Type B pancreatic cell (in vitro differentiated cells): ENCODE data around the gene PTPRO. TPM values are rescaled to one million over a fixed set of nuclear protein-coding genes. Genes with fewer than 3 reads are reported as not detected.

Experiments
- DNase-seq: peaks from one replicate; pipeline ENCODE4 v3.0.0; 2021; ENCODE audit warnings: mixed read lengths; ENCODE audit not compliant: unreplicated experiment; ENCODE audit errors: extremely low spot score
- H3K27ac Mint-ChIP-seq: 2 replicates; pipeline ENCODE4 v1.8.0; 2021; ENCODE audit warnings: mild to moderate bottlenecking, mixed read lengths
- H3K27me3 Mint-ChIP-seq: 2 replicates; pipeline ENCODE4 v1.8.0; 2021; ENCODE audit warnings: mixed read lengths
- H3K36me3 Mint-ChIP-seq: 2 replicates; pipeline ENCODE4 v1.8.0; 2021; ENCODE audit warnings: mixed read lengths
- H3K4me1 Mint-ChIP-seq: one replicate; pipeline ENCODE4 v1.8.0; 2021; ENCODE audit warnings: mixed read lengths; ENCODE audit not compliant: unreplicated experiment
- H3K4me3 Mint-ChIP-seq: 2 replicates; pipeline ENCODE4 v1.8.0; 2021; ENCODE audit warnings: mild to moderate bottlenecking, mixed read lengths
- H3K9me3 Mint-ChIP-seq: 2 replicates; pipeline ENCODE4 v1.8.0; 2021; ENCODE audit warnings: mixed read lengths
- total RNA-seq: library from RNA; stranded (reverse); gene quantifications from 2 replicates; pipeline ENCODE4 v1.2.1, GENCODE V29; 2021; ENCODE audit warnings: low replicate concordance
- TF ChIP-seq, protein P1 (sequence below): fragments of 200-600 bp; sonication (generic); conservative IDR thresholded peaks from 2 replicates; pipeline ENCODE4 v1.5.0; 2021; ENCODE audit warnings: antibody characterized with exemption, mild to moderate bottlenecking

Gene PTPRO
- total RNA-seq, 1 donor from 2014 or later, result 7.8 TPM

DNA sequence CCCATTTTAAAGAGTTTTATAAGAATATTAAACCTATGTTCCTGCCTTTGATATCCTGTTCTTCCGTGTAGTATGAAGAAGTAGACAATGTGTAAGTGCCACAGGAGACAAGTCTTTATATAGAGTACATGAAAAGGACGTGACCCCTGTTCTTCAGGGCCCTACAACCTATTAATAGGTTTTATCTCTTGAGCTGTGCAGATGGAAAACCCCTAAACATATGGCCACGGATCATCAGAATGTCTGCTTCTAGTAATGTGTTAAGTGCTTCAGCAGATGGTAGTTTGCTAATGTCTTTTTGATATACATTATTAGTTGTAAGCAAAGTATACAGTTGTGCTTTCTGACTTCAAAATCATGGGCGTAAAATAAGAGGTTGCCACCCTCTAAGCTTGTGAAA, 228.5 kb downstream of the PTPRO start:
- TF ChIP-seq, protein P1, sequence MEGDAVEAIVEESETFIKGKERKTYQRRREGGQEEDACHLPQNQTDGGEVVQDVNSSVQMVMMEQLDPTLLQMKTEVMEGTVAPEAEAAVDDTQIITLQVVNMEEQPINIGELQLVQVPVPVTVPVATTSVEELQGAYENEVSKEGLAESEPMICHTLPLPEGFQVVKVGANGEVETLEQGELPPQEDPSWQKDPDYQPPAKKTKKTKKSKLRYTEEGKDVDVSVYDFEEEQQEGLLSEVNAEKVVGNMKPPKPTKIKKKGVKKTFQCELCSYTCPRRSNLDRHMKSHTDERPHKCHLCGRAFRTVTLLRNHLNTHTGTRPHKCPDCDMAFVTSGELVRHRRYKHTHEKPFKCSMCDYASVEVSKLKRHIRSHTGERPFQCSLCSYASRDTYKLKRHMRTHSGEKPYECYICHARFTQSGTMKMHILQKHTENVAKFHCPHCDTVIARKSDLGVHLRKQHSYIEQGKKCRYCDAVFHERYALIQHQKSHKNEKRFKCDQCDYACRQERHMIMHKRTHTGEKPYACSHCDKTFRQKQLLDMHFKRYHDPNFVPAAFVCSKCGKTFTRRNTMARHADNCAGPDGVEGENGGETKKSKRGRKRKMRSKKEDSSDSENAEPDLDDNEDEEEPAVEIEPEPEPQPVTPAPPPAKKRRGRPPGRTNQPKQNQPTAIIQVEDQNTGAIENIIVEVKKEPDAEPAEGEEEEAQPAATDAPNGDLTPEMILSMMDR, result no peak
- H3K4me3 Mint-ChIP-seq, result no peak overlapping the region
- DNase-seq, result no peak
- H3K4me1 Mint-ChIP-seq, result no peaks in the 10 kb centered on the region
- H3K27ac Mint-ChIP-seq, result no peak overlapping the region
- peaks cover 21% of the 10 kb centered on the region for H3K36me3 Mint-ChIP-seq
- H3K27me3 Mint-ChIP-seq, result peaks cover 3% of the 10 kb centered on the region
- no peaks in the 10 kb centered on the region for H3K9me3 Mint-ChIP-seq

DNA sequence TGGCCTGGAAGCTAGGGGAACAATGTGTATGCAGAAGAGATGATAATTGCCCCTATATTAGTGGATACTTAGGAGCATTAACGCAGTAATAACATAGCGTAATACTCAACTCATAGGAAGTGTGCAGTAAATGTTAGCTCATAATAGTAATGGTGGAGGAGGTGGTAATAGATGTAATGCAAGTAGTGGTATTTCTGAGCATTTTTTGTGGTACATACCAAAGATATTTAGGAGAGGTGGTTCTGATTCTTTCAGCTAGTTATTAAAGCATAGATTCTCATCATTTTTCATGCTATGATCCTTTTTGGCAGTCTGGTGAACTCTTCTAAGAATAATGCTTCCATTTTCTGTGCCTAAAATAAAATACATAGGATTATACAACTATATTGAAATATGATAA, 233.1 kb downstream of the PTPRO start:
- Mint-ChIP-seq H3K9me3 (no peaks in the 10 kb centered on the region), H3K36me3 (peaks cover 22% of the 10 kb centered on the region), H3K4me3 (no peak overlapping the region), H3K4me1 (no peaks in the 10 kb centered on the region), H3K27ac (no peak overlapping the region), H3K27me3 (peaks cover 3% of the 10 kb centered on the region)
- TF ChIP-seq, protein P1, result no peak
- DNase-seq, result no peak

DNA sequence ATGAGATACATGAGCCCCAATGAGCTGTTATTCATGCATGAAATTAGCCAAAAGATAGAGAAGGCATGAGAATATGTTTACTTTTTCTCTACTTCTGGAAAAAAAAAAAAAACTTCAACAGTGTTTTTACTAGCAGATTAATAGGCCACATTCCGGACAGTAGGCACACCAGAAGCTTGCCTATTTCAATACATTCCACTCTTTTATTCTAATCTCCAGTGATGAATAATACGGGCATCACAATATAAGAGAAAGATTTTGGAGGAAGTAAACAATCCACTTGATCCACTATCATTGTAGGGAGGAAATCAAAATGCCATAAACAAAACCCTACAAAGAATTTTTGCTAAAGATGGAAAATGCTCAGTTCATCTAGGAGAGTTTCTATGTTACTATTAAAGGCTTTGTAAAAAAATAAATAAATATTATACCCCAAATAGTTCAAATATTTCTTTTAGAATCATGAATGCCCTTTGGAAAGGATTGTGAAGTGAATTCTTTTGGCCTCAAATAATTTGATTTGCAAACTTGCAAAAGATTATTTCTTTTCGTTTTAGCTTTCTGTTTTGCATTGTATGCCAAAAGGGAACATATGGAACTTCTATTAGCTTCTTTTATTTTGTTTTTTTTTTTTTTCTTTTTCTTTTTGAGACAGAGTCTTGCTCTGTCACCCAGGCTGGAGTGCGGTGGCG, 234.2 kb downstream of the PTPRO start:
- H3K27ac Mint-ChIP-seq, result no peak overlapping the region

DNA sequence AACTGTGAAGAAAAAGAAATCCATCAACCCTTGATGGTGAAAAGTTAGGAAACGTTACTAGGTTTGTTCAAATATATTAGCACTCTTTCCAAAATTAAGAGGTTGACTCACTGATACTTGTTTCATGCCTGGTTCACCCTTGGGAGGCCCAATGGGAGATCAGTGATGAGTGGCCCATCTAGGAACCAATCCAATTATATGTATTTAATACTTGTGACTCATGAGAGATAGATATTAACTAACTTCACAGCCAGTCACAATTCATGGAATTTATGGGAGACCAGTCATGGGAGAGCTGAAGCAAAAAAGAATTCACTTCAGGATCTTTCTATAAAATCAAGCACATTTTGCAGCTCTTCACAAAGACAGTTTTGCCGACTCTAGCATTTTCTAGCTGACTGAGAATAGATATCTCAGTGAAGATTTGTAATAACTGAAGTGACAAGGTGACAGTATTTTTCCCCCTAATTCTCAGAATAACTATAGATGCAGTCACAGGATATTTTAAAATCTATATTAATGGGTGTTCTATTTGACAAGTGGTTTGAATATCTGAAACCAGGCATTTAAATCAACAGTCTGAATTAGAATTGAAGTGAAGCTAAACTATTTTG, 236.7 kb downstream of the PTPRO start:
- H3K27me3 Mint-ChIP-seq, result peaks cover 5% of the 10 kb centered on the region
- no peak overlapping the region for H3K4me3 Mint-ChIP-seq
- H3K4me1 Mint-ChIP-seq, result peaks cover 5% of the 10 kb centered on the region
- H3K9me3 Mint-ChIP-seq, result no peaks in the 10 kb centered on the region
- H3K36me3 Mint-ChIP-seq, result peaks cover 13% of the 10 kb centered on the region
- DNase-seq, result no peak
- H3K27ac Mint-ChIP-seq, result no peak overlapping the region
- TF ChIP-seq, protein P1, result no peak

More for the DNA sequence above, 234.2 kb downstream of the PTPRO start:
- no peak for DNase-seq
- Mint-ChIP-seq H3K27me3 (peaks cover 3% of the 10 kb centered on the region), H3K4me3 (no peak overlapping the region), H3K4me1 (no peaks in the 10 kb centered on the region), H3K9me3 (no peaks in the 10 kb centered on the region), H3K36me3 (peaks cover 19% of the 10 kb centered on the region)
- TF ChIP-seq, protein P1, result no peak

DNA sequence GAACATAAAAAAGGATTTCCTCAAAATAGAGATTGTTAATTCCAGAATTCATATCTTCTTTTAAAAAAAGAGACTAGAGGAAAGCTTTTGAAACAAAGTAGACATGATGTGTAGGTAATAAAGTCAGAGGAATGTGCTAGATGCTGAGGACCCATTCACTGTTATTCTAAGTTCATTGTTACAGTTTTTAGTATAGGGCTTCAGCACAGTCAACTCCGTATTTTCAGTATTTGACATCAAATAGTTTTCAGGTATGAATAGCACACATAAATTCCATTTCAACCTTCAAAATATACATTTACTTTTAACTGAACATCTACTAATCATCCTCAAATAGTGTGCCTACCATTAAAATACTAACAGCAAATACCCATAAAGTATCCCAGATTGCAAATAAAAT, 239.1 kb downstream of the PTPRO start:
- TF ChIP-seq, protein P1, result no peak
- DNase-seq, result no peak
- Mint-ChIP-seq H3K27ac (no peak overlapping the region), H3K4me3 (no peak overlapping the region), H3K36me3 (peaks cover 9% of the 10 kb centered on the region), H3K9me3 (no peaks in the 10 kb centered on the region), H3K27me3 (peaks cover 11% of the 10 kb centered on the region), H3K4me1 (peaks cover 6% of the 10 kb centered on the region)
